Epithelial cell of esophagus (primary cell): ENCODE results near the gene MYOCOS.

Source experiments
- DNase-seq: peaks from one replicate; pipeline ENCODE4 v3.0.0; 2010; ENCODE audit warnings: low read depth
- H3K4me3 ChIP-seq: 2 replicates; pipeline ENCODE4 v1.5.1; 2011; ENCODE audit warnings: mild to moderate bottlenecking, low read length, control low read depth
- CTCF ChIP-seq: IDR thresholded peaks from 2 replicates; pipeline ENCODE4 v1.5.1; 2011; ENCODE audit warnings: low read depth, mild to moderate bottlenecking, low read length, control low read depth, inconsistent platforms; ENCODE audit not compliant: insufficient read depth; ENCODE audit errors: missing control alignments

MYOCOS gene

GRCh38 chr1:171674431-171675405 is 52.7 kb downstream of the MYOCOS start:
- no peak overlapping the region for H3K4me3 ChIP-seq
- no peak for DNase-seq
- no peak for TF ChIP-seq CTCF
